H9 (cell line): ENCODE data around the gene RABL6. TPM values are rescaled to one million over a fixed set of nuclear protein-coding genes. Genes with fewer than 3 reads are reported as not detected.

ENCODE experiments used
- DNase-seq: peaks from one replicate; pipeline ENCODE4 v3.0.0-alpha.2; 2017
- H2AFZ ChIP-seq: one replicate; pipeline ENCODE4 v1.6.1; 2013; ENCODE audit warnings: mild to moderate bottlenecking, low read length, control low read depth, moderate library complexity
- H2AK5ac ChIP-seq: 2 replicates; pipeline ENCODE4 v1.6.1; 2013; ENCODE audit warnings: low read length, control low read depth, mixed read lengths; ENCODE audit not compliant: insufficient read length
- H2BK120ac ChIP-seq: one replicate; pipeline ENCODE4 v1.6.1; 2013; ENCODE audit warnings: low read depth, mild to moderate bottlenecking, low read length, control low read depth, inconsistent platforms; ENCODE audit not compliant: poor library complexity, severe bottlenecking
- H2BK12ac ChIP-seq: 2 replicates; pipeline ENCODE4 v1.6.1; 2013; ENCODE audit warnings: low read length, control low read depth, mixed read lengths, low read depth; ENCODE audit not compliant: insufficient read length
- H2BK15ac ChIP-seq: 2 replicates; pipeline ENCODE4 v1.6.1; 2013; ENCODE audit warnings: low read depth, low read length, control low read depth
- H2BK20ac ChIP-seq: one replicate; pipeline ENCODE4 v1.6.1; 2013; ENCODE audit warnings: low read depth, mild to moderate bottlenecking, low read length, control low read depth, inconsistent platforms; ENCODE audit not compliant: poor library complexity, severe bottlenecking
- H2BK5ac ChIP-seq: 2 replicates; pipeline ENCODE4 v1.6.1; 2013; ENCODE audit warnings: low read length, control low read depth, mixed read lengths; ENCODE audit not compliant: insufficient read length
- H3K14ac ChIP-seq: 2 replicates; pipeline ENCODE4 v1.6.1; 2013; ENCODE audit warnings: low read length, control low read depth; ENCODE audit not compliant: insufficient read depth
- H3K18ac ChIP-seq: 2 replicates; pipeline ENCODE4 v1.6.1; 2013; ENCODE audit warnings: low read depth, mild to moderate bottlenecking, mixed read lengths, low read length, control low read depth; ENCODE audit not compliant: insufficient read length
- H3K23ac ChIP-seq: 2 replicates; pipeline ENCODE4 v1.6.1; 2013; ENCODE audit warnings: low read length, control low read depth, mixed read lengths, low read depth; ENCODE audit not compliant: insufficient read length
- H3K23me2 ChIP-seq: 2 replicates; pipeline ENCODE4 v1.6.1; 2013; ENCODE audit warnings: low read depth, mild to moderate bottlenecking, mixed read lengths, low read length, control low read depth; ENCODE audit not compliant: insufficient read length, poor library complexity, severe bottlenecking
- H3K27ac ChIP-seq: 2 replicates; pipeline ENCODE4 v1.5.1; 2013; ENCODE audit warnings: low read length, control low read depth, mixed read lengths, low read depth; ENCODE audit not compliant: insufficient read length
- H3K27me3 ChIP-seq: 2 replicates; pipeline ENCODE4 v1.6.1; 2013; ENCODE audit warnings: low read length, control low read depth, inconsistent platforms; ENCODE audit not compliant: insufficient read depth
- H3K4ac ChIP-seq: 2 replicates; pipeline ENCODE4 v1.6.1; 2013; ENCODE audit warnings: low read depth, mild to moderate bottlenecking, control low read depth, inconsistent platforms, low read length, moderate library complexity
- H3K4me1 ChIP-seq: 2 replicates; pipeline ENCODE4 v1.6.1; 2013; ENCODE audit warnings: low read length, control low read depth, inconsistent platforms; ENCODE audit not compliant: insufficient read depth
- H3K4me2 ChIP-seq: 2 replicates; pipeline ENCODE4 v1.6.1; 2013; ENCODE audit warnings: low read length, control low read depth, mixed read lengths; ENCODE audit not compliant: insufficient read length, insufficient read depth
- H3K56ac ChIP-seq: 2 replicates; pipeline ENCODE4 v1.6.1; 2013; ENCODE audit warnings: low read depth, mild to moderate bottlenecking, mixed read lengths, low read length, control low read depth; ENCODE audit not compliant: insufficient read length
- H3K79me1 ChIP-seq: 2 replicates; pipeline ENCODE4 v1.6.1; 2013; ENCODE audit warnings: low read depth, mild to moderate bottlenecking, moderate library complexity, low read length, control low read depth, inconsistent platforms; ENCODE audit not compliant: insufficient read depth, poor library complexity, severe bottlenecking
- H3K79me2 ChIP-seq: 2 replicates; pipeline ENCODE4 v1.6.1; 2013; ENCODE audit warnings: low read length, control low read depth, inconsistent platforms; ENCODE audit not compliant: insufficient read depth
- H3K9ac ChIP-seq: 2 replicates; pipeline ENCODE4 v1.6.1; 2013; ENCODE audit warnings: low read length, control low read depth, mixed read lengths; ENCODE audit not compliant: insufficient read length; ENCODE audit errors: extremely low read depth
- H3K9me3 ChIP-seq: one replicate; pipeline ENCODE4 v1.6.1; 2013; ENCODE audit warnings: low read depth, low read length, inconsistent platforms; ENCODE audit not compliant: control insufficient read depth
- H3T11ph ChIP-seq: one replicate; pipeline ENCODE4 v1.6.1; 2013; ENCODE audit warnings: mild to moderate bottlenecking, low read length, control low read depth, inconsistent platforms
- H4K20me1 ChIP-seq: one replicate; pipeline ENCODE4 v1.6.1; 2013; ENCODE audit not compliant: control insufficient read depth, insufficient read length, insufficient read depth
- H4K5ac ChIP-seq: 2 replicates; pipeline ENCODE4 v1.6.1; 2013; ENCODE audit warnings: low read depth, mild to moderate bottlenecking, mixed read lengths, low read length, control low read depth; ENCODE audit not compliant: insufficient read length
- H4K8ac ChIP-seq: replicated peaks from 2 replicates; pipeline ENCODE4 v1.6.1; 2013; ENCODE audit warnings: low read length, control low read depth, mixed read lengths, low read depth; ENCODE audit not compliant: insufficient read length
- H4K91ac ChIP-seq: 2 replicates; pipeline ENCODE4 v1.6.1; 2013; ENCODE audit warnings: low read depth, mild to moderate bottlenecking, moderate library complexity, mixed read lengths, low read length, control low read depth; ENCODE audit not compliant: insufficient read length
- H3K27ac Mint-ChIP-seq, 3 experiments: 2 replicates in 2 of 3; 3 replicates in 1 of 3; pipeline ENCODE4 v1.8.0; 2020 to 2021; ENCODE audit warnings: mixed read lengths in 3 of 3, mild to moderate bottlenecking in 1 of 3, moderate library complexity in 1 of 3
- H3K27me3 Mint-ChIP-seq: 2 replicates; pipeline ENCODE4 v1.8.0; 2021; ENCODE audit warnings: low read depth, mild to moderate bottlenecking, moderate library complexity, mixed read lengths
- H3K36me3 Mint-ChIP-seq, 3 experiments: 2 replicates in 2 of 3; 3 replicates in 1 of 3; pipeline ENCODE4 v1.8.0; 2020 to 2021; ENCODE audit warnings: low read depth in 3 of 3, mixed read lengths in 3 of 3; ENCODE audit not compliant: insufficient read depth in 1 of 3
- H3K4me1 Mint-ChIP-seq, 2 experiments: 2 replicates each; pipeline ENCODE4 v1.8.0; 2020; ENCODE audit warnings: mixed read lengths in 2 of 2
- H3K4me3 Mint-ChIP-seq, 2 experiments: 2 replicates in 1 of 2; 3 replicates in 1 of 2; pipeline ENCODE4 v1.8.0; 2020 to 2021; ENCODE audit warnings: mild to moderate bottlenecking in 2 of 2, mixed read lengths in 2 of 2, moderate library complexity in 1 of 2
- H3K9me3 Mint-ChIP-seq, 2 experiments: 2 replicates in 1 of 2; 3 replicates in 1 of 2; pipeline ENCODE4 v1.8.0; 2020; ENCODE audit warnings: mild to moderate bottlenecking in 2 of 2, mixed read lengths in 2 of 2, moderate library complexity in 1 of 2
- WGBS: extraction: QIAGEN DNeasy Blood & Tissue Kit; methylation state at CpG from one replicate; pipeline ENCODE4 v1.1.7; 2013; ENCODE audit warnings: missing lambda C conversion rate, low lambda C conversion rate, mixed read lengths; ENCODE audit not compliant: insufficient read length; ENCODE audit errors: extremely low coverage; 5-methylcytosine and 5-hydroxymethylcytosine counted together
- total RNA-seq: library from RNA; stranded (reverse); gene quantifications from 2 replicates; pipeline ENCODE4 v1.2.1, GENCODE V29; 2021
- TF ChIP-seq, protein P1 (sequence below): fragments of 200-600 bp; sonication (generic); conservative IDR thresholded peaks from 3 replicates; pipeline ENCODE4 v1.8.0; 2021; ENCODE audit warnings: antibody characterized with exemption, mild to moderate bottlenecking

RABL6 gene
- total RNA-seq, 1 experiment from 2014 or later = 108 TPM

GRCh38 chr9:136764301-136764891, 43.4 kb upstream of the RABL6 start, which contains the start of gene LCN15:
TSS of gene LCN15 (minus strand) at chr9:136764518. CDS start at chr9:136764488, 30 bp downstream.
- H3T11ph ChIP-seq = no peak within 1 kb of the TSS
- no peak within 1 kb of the TSS for H3K56ac ChIP-seq
- peaks cover 15 to 28% of the 10 kb centered on the region in 2 experiments for H3K4me1 Mint-ChIP-seq
- TF ChIP-seq, protein P1, sequence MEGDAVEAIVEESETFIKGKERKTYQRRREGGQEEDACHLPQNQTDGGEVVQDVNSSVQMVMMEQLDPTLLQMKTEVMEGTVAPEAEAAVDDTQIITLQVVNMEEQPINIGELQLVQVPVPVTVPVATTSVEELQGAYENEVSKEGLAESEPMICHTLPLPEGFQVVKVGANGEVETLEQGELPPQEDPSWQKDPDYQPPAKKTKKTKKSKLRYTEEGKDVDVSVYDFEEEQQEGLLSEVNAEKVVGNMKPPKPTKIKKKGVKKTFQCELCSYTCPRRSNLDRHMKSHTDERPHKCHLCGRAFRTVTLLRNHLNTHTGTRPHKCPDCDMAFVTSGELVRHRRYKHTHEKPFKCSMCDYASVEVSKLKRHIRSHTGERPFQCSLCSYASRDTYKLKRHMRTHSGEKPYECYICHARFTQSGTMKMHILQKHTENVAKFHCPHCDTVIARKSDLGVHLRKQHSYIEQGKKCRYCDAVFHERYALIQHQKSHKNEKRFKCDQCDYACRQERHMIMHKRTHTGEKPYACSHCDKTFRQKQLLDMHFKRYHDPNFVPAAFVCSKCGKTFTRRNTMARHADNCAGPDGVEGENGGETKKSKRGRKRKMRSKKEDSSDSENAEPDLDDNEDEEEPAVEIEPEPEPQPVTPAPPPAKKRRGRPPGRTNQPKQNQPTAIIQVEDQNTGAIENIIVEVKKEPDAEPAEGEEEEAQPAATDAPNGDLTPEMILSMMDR = no peak
- no peaks in the 10 kb centered on the region for H3K9me3 ChIP-seq
- no peak within 1 kb of the TSS for H2AK5ac ChIP-seq
- no peak within 1 kb of the TSS for H3K9ac ChIP-seq
- peak; percentile 36 for DNase-seq
- H4K20me1 ChIP-seq = no peaks in the 10 kb centered on the region
- no CpG with 5 or more reads among the region's 14 CpGs for WGBS
- no peaks in the 10 kb centered on the region for H3K23me2 ChIP-seq
- no peak within 1 kb of the TSS for H2BK120ac ChIP-seq
- no peak within 1 kb of the TSS for H4K8ac ChIP-seq
- H3K27me3 Mint-ChIP-seq = peaks cover 21% of the 10 kb centered on the region
- H3K36me3 Mint-ChIP-seq = no peaks in the 10 kb centered on the region; a peak in 1 of 7 replicates
- H3K79me2 ChIP-seq = no peaks in the 10 kb centered on the region
- H4K5ac ChIP-seq = no peak within 1 kb of the TSS
- H3K27me3 ChIP-seq = no peaks in the 10 kb centered on the region
- no peak within 1 kb of the TSS for H3K27ac Mint-ChIP-seq
- H2BK5ac ChIP-seq = no peak within 1 kb of the TSS
- no peak within 1 kb of the TSS for H3K23ac ChIP-seq
- no peak within 1 kb of the TSS for H2BK12ac ChIP-seq
- no peak within 1 kb of the TSS for H2BK20ac ChIP-seq
- H2AFZ ChIP-seq = no peak within 1 kb of the TSS
- no peak within 1 kb of the TSS for H3K27ac ChIP-seq
- no peak within 1 kb of the TSS for H2BK15ac ChIP-seq
- peaks cover 0 to 5% of the 10 kb centered on the region in 2 experiments; a peak in 1 of 5 replicates for H3K9me3 Mint-ChIP-seq
- no peaks in the 10 kb centered on the region for H3K4me1 ChIP-seq
- no peak within 1 kb of the TSS for H3K18ac ChIP-seq
- no peaks in the 10 kb centered on the region for H3K79me1 ChIP-seq
- H3K14ac ChIP-seq = no peak within 1 kb of the TSS; the same call in 1 of the 2 replicates
- H3K4me3 Mint-ChIP-seq = peak within 1 kb of the TSS in 1 of 2 experiments; percentile 38; a peak in 1 of 5 replicates
- no peak within 1 kb of the TSS for H3K4me2 ChIP-seq
- no peak within 1 kb of the TSS for H4K91ac ChIP-seq
- H3K4ac ChIP-seq = no peak within 1 kb of the TSS
